ENCODE measurements around the gene TMEM213.

GRCh38 chr7:138821912-138822311, 24.1 kb downstream of the TMEM213 start:
- TF ChIP-seq SUZ12 (IDR thresholded peaks at IDR 0.05; ENCODE audit: extremely low read depth, insufficient read depth, insufficient read length) (no peak), YY1 (IDR thresholded peaks at IDR 0.05; ENCODE audit: insufficient read depth, insufficient read length) (no peak), ZNF274 (IDR thresholded peaks at IDR 0.05; ENCODE audit: low read depth, low read length) (no peak)
